Activated CD4-positive, CD25-positive, alpha-beta regulatory T cell (primary cell): Measurements from ENCODE around the gene TMEM38B.
"Not testable (repeated sequence)": the region's sequence is repeated elsewhere in the genome, so short reads cannot be mapped to it uniquely, and the experiment has no call there.

Source experiments
- DNase-seq, 4 experiments: peaks; one replicate each; lab custom pipeline; 2025; lab: John Stamatoyannopoulos, UW

TMEM38B gene

DNA sequence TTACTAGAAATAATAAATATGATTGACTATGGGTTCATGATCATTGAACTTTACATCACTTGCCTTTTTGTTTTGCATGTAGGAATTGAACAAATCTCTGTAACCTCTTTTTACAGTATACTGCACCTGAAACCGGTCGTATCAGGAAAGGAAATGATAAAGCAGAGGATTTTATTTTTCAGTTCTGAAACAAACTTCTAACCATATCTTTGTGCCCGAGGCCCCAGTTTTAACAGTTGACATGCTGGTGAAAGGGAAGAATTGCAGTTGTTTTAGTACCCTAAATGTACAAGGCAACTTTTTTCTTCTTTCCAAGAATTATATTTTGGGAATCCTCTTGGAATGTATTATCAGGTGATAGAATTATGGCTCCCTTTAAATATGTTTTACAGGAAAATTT is 27.8 kb downstream of the TMEM38B start:
- no peak for DNase-seq

GRCh38 chr9:105725370-105725769 is 31.0 kb downstream of the TMEM38B start:
- no peak for DNase-seq

- DNase-seq: not testable (repeated sequence)
These were observed 33.9 kb downstream of the TMEM38B start for GRCh38 chr9:105728230-105728629.

DNA sequence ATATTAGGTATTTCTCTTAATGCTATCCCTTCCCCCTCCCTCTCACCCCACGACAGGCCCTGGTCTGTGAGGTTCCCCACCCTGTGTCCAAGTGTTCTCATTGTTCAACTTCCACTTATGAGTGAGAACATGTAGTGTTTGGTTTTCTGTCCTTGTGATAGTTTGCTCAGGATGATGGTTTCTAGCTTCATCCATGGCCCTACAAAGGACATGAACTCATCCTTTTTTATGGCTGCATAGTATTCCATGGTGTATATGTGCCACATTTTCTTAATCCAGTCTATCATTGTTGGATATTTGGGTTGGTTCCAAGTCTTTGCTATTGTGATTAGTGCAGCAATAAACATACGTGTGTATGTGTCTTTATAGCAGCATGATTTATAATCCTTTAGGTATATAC is 37.1 kb downstream of the TMEM38B start:
- DNase-seq: not testable (repeated sequence)

DNA sequence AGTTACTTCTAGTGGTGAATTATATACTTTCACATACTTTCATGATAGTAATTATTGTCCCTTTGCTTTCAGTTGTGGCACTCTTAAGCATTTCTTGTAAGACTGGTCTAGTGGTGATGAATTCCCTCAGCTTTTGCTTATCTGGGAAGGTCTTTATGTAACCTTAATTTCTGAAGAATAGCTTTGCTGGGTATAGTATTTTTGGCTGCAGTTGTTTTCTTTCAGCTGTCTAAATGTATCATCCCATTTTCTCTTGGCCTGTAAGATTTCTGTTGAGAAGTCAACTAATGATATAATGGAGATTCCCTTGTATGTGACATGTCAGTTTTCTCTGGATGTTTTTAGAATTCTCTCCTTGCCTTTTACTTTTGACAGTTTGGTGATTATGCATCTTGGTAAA is 41.0 kb downstream of the TMEM38B start:
- no peak for DNase-seq

DNA sequence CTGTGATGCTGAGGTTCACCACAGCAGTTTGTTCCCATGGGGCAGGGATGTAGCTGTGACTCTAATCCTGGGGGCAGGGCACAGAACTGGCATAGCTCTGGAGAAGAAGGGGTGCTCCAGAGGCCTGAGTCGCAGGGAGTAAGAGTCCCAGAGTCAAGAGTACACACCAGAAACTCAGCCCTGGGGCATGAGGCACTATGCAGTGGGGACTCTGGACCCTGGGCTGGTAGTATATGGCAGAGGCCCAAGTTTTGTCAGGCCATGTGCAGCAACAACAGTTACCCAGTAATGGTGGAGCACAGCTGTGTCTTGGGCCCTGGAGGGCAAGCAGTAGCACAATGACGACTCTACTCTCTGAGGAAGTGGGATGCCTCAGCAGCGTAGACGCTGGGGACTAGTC is 42.9 kb downstream of the TMEM38B start:
- DNase-seq: no peak

DNA sequence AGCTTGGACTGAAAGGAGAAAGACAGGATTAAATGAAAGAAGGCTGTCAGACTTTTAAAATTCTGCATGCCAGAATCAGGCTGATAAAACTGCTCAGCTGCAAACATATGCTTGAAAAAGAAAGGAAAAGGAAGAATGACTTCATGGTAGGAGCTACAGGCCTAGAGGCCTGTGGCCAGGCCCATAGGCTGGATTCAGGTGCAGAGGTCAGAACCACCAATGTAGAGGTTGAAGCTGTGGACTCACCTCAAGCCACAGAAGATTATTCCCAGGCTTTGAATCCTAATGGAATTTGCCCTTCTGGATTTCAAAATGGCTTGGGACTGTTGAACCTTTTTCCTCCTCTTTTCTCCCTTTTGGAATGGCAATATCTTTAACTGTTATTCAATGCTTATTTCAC is 47.7 kb downstream of the TMEM38B start:
- no peak for DNase-seq

GRCh38 chr9:105747325-105747724 is 53.0 kb downstream of the TMEM38B start:
- not testable (repeated sequence) for DNase-seq

DNA sequence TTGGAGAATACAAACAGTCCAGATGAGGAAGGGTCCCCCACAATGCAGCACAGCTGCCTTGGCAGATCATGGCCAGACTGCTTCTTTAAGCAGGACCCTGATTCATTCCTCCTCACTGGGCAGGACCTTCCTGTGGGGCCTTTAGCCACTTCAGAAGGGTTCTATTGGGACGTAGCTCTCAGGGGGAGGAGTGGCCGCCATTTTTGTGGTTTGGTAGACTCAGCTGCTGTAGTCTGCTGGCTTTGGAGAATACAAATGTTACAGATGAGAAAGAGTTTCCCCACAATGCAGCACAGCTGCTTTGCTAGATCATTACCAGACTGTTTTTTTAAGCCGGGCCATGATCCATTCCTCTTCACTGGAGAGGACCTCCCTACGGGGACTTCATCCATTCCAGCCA is 57.4 kb downstream of the TMEM38B start:
- no peak for DNase-seq

DNA sequence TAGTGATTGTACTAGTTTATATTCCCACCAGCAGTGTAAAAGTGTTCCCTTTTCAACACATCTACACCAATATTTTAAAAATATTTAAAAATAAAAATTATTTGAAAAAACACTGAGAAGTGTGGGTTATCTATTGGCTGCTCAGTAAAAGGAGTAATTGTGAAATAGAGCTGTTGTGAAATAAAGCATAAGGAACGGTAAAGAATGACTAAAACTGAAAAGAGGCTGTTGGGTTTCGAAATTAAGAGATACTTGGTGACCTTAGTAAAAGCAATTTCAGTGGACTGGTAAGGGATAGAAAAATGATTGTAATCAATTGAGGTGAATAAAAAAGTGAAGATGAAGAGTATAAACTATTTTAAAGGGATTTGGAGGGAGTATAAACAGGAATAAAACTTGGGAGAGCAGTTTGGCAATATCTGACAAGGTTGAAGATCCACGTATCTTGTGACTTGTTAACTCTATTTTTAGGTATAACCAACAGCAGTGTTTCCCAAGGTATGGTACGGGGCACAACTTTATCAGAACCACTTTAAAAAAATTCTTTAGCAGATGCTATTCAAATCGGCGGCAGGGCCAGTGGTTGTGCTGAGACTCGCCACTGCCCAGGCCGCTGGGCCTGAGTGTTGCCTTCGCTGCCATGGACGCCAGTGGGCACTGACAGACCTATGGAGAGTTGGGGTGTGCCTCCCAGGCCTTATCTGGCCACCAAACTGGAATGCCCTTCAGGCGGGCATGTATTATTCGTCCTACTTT is 63.3 kb downstream of the TMEM38B start:
- DNase-seq: no peak

GRCh38 chr9:105760053-105760452 is 65.7 kb downstream of the TMEM38B start:
- DNase-seq: no peak

GRCh38 chr9:105782561-105783494 is 88.5 kb downstream of the TMEM38B start:
- DNase-seq: not testable (repeated sequence)

DNA sequence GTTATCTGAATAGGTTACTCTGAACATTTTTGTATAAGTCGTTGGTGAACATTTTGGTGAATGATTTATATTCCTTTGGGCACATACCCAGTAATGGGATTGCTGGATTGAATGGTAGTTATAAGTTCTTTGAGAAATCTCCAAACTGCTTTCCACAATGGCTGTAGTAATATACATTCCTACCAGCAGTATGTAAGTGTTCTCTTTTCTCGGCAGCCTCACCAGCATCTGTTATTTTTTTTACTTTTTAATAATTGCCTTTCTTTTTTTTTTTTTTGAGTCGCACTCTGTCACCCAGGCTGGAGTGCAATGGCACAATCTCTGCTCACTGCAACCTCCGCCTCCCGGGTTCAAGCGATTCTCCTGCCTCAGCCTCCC is 89.1 kb downstream of the TMEM38B start:
- not testable (repeated sequence) for DNase-seq

GRCh38 chr9:105786796-105787195 is 92.5 kb downstream of the TMEM38B start:
- DNase-seq: not testable (repeated sequence)

- no peak for DNase-seq
These were observed 121.9 kb downstream of the TMEM38B start for GRCh38 chr9:105816202-105816744.

- no peak for DNase-seq
These were observed 122.6 kb downstream of the TMEM38B start for GRCh38 chr9:105816981-105817380.

- no peak for DNase-seq
These were observed 124.6 kb downstream of the TMEM38B start for GRCh38 chr9:105818903-105819302.

DNA sequence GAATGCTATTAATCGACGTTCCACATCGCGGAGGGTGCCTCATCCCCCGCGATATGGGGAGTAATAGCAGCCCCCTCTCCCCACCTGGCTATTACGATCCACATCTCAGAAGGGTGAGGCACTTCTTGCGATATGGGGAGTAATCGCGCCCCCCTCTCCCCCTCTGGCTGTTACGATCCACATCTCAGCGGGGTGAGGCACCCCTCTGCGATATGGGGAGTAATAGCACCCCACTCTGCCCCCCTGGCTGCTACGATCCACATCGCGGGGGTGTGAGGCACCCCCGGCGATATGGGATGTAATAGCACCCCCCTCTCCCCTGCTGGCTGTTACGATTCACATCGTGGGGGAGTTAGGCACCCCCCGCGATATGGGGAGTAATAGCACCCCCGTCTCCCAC is 128.5 kb downstream of the TMEM38B start:
- no peak for DNase-seq
